Measurements from ENCODE around the gene BRPF3.
"Not testable (repeated sequence)": the region's sequence is repeated elsewhere in the genome, so short reads cannot be mapped to it uniquely, and the experiment has no call there.

BRPF3 gene

DNA sequence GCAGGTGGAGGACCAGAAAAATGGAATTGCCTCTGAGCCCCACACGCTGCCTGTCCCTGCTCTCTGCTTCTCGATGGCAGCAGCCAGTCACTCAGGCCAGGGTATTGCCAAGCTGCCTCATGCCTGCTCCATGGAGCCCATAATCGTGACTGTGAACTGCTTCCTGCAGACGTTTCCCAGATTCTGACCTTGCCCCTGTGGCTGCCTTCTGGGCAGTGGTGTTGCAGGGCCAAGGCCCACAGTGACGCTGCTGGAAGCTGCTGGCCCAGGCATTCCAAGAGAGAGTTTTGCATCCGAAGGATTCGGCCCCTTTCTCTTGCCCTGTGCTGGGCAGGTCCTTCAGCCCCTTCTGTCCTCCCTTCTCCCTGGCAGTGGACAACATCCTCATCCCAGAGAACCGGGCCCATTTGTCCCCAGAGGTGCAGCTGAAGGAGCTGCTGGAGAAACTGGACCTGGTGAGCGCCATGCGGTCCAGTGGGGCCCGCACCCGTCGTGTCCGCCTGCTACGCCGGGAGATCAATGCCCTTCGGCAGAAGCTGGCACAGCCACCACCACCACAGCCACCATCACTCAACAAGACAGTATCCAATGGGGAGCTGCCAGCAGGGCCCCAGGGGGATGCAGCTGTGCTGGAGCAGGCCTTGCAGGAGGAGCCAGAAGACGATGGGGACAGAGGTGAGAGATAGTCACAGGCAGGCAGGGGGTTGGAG, 14.5 kb downstream of the BRPF3 start:
- peak overlapping the region; percentile 9; the same call in 1 of the 2 replicates for H3K27ac ChIP-seq
- TF ChIP-seq, protein P1, sequence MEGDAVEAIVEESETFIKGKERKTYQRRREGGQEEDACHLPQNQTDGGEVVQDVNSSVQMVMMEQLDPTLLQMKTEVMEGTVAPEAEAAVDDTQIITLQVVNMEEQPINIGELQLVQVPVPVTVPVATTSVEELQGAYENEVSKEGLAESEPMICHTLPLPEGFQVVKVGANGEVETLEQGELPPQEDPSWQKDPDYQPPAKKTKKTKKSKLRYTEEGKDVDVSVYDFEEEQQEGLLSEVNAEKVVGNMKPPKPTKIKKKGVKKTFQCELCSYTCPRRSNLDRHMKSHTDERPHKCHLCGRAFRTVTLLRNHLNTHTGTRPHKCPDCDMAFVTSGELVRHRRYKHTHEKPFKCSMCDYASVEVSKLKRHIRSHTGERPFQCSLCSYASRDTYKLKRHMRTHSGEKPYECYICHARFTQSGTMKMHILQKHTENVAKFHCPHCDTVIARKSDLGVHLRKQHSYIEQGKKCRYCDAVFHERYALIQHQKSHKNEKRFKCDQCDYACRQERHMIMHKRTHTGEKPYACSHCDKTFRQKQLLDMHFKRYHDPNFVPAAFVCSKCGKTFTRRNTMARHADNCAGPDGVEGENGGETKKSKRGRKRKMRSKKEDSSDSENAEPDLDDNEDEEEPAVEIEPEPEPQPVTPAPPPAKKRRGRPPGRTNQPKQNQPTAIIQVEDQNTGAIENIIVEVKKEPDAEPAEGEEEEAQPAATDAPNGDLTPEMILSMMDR (conservative IDR thresholded peaks at IDR 0.05) = no peak
- TF ChIP-seq ZFX (IDR thresholded peaks at IDR 0.05) = no peak

DNA sequence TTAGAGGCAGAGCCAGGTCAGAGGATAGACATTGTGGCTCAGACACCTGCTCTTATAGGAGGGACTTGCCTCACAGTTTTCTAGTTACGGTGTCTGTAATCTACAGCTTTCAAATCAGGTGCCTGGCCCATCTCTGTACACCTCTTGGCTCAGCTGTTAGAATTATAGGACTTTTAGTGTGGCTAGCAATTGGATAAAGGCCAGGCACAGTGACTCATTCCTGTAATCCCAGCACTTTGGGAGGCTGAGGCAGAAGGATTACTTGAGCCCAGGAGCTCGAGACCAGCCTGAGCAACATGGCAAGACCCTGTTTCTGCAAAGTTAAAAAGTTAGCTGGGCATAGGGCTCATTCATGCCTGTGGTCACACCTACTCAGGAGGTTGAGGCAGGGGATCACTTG, 20.0 kb downstream of the BRPF3 start:
- H3K27ac ChIP-seq = no peak overlapping the region
- TF ChIP-seq ZFX (IDR thresholded peaks at IDR 0.05) = no peak
- TF ChIP-seq, protein P1 (conservative IDR thresholded peaks at IDR 0.05) = no peak

DNA sequence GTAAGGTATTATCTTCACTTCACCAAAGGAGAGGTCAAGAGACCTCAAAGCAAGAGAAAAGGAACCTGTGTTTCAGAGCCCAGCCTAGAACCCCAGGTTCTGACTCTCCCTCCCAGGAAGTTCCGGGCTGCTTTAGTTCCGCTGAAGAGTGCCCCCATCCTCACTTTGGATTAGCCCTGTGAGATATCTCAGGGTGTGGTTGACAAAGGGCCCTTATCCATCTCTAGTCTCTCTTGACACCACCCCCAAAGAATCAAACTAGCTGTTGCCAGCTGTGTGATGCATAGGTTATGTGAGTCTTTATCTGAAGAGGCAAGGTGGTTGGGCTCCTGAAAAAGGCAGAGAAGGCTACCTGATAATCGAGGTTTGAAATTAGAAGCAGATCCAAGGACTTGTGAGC, 20.6 kb downstream of the BRPF3 start:
- H3K27ac ChIP-seq = no peak overlapping the region
- no peak for TF ChIP-seq ZFX (IDR thresholded peaks at IDR 0.05)
- TF ChIP-seq, protein P1 (conservative IDR thresholded peaks at IDR 0.05) = no peak

DNA sequence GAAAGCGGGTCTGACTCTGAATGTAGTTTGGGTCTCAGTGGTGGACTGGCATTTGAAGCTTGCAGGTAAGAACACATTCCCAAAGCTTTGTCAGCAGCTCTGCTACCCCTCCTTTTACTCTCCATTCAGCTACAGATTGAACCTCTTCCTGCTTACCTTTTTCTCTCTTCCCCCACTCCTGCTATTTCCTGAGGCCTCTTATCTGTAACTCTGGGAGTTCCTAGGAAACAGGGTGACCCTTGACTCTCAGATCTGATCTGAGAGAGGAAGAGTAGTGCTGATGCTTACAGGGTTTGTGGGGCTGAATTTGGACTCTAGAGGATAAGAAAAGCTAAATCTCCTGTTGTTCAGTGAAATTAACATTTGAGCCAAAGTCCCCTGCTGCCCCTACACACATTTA, 21.4 kb downstream of the BRPF3 start:
- no peak overlapping the region for H3K27ac ChIP-seq
- no peak for TF ChIP-seq ZFX (IDR thresholded peaks at IDR 0.05)
- TF ChIP-seq, protein P1 (conservative IDR thresholded peaks at IDR 0.05) = no peak

DNA sequence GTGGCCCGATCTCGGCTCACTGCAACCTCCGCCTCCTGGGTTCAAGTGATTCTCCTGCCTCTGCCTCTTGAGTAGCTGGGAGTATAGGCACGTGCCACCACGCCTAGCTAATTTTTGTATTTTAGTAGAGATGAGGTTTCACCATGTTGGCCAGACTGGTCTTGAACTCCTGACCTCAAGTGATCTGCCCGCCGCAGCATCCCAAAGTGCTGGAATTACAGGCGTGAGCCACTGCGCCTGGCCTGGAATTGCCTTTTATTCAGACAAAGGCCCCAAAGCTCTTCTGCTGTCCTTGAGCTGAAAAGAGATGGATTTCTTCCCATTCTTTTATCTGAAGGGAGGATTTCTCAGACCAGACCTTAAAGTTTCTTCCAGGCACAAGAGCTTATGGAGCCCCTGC, 22.0 kb downstream of the BRPF3 start:
- not testable (repeated sequence) for H3K27ac ChIP-seq

DNA sequence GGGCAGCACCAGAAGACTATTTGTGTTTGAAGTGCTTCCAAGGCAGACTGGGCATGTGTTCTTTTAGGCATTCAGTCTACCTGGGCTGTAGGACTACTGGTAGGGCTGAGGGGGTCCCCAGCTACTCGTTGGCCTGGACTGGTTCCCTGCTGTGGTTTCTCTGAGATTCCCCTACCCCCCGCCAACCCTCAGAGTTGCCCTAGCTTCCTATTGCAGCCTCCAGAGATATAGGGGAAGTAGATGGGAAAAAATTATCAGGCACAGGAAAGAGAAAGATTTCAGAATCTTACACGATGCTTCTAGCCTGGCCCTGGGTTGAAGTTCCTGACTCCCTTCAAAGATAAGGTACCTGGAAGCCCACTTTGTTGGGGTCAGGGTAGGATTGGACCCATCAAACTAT, 22.5 kb downstream of the BRPF3 start:
- TF ChIP-seq, protein P1 (conservative IDR thresholded peaks at IDR 0.05) = no peak
- TF ChIP-seq ZFX (IDR thresholded peaks at IDR 0.05) = no peak
- no peak overlapping the region for H3K27ac ChIP-seq

DNA sequence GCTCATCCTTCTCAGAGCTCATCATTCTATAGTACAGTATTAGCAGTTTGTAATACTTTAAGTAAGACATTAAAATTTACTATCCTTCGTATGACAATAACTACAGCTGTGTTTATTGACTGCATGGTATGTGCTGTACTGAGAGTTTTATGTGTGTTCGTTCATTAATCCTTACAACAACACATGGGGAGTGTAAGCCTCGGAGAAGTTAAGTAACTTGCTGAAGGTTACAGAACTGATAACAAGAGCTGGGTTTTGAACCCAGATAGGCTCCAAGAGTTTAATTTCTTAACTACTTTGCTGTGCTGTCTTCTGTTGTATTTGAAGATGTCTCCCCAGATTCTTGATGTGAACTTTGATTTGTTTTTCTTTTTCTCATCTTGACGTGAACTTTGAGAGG, 23.7 kb downstream of the BRPF3 start:
- no peak overlapping the region for H3K27ac ChIP-seq
- TF ChIP-seq, protein P1 (conservative IDR thresholded peaks at IDR 0.05) = no peak
- no peak for TF ChIP-seq ZFX (IDR thresholded peaks at IDR 0.05)

DNA sequence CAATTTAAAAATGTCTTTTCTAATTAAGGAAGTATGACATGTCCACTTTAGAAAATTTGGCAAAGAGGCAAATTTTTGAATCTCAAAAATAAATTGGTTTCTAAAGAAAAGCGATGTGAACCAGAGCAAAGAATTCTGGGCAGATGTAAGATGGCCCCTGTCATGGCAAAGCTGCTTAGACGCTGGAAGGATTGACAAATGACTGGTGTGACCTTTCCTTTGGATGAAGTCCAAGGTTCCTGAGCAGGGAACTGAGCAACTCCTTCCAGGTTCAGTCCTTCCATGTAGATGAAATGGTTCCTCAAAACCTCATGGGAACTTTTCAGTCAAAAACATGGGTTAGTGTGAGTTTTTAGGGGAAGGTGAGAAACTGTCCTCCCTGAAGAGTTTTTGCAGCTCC, 25.1 kb downstream of the BRPF3 start:
- TF ChIP-seq, protein P1 (conservative IDR thresholded peaks at IDR 0.05) = no peak
- no peak for TF ChIP-seq ZFX (IDR thresholded peaks at IDR 0.05)

More for the DNA sequence above, 25.1 kb downstream of the BRPF3 start:
- H3K27ac ChIP-seq = no peak overlapping the region
